Cardiac fibroblast (primary cell): ENCODE measurements around the gene ADAMTS17.

ENCODE experiments used
- DNase-seq, 2 donors: peaks; one replicate each; pipeline versions ENCODE4 v3.0.0 to v3.0.0-alpha.2; 2010; ENCODE audit warnings: low read depth in 2 of 2
- H3K4me3 ChIP-seq, 2 donors: replicated peaks in 1 of 2; 1 replicate in 1 of 2; 2 replicates in 1 of 2; pipeline ENCODE4 v1.5.1; 2011; ENCODE audit warnings: low read depth in 2 of 2, low read length in 2 of 2, mild to moderate bottlenecking in 2 of 2, moderate library complexity in 1 of 2
- CTCF ChIP-seq: IDR thresholded peaks from one replicate; pipeline ENCODE4 v1.5.1; 2011; ENCODE audit warnings: low read depth, mild to moderate bottlenecking, low read length, inconsistent platforms

The ADAMTS17 gene

GRCh38 chr15:99998661-99999101 lies 343.1 kb downstream of the ADAMTS17 start:
- no peak overlapping the region for H3K4me3 ChIP-seq
- no peak for DNase-seq
- no peak for TF ChIP-seq CTCF

- no peak for TF ChIP-seq CTCF
- no peak overlapping the region for H3K4me3 ChIP-seq
- DNase-seq, result no peak
Observed at GRCh38 chr15:99997112-99997651, 344.6 kb downstream of the ADAMTS17 start.

GRCh38 chr15:99996660-99997059 lies 345.1 kb downstream of the ADAMTS17 start:
- TF ChIP-seq CTCF, result no peak
- no peak overlapping the region for H3K4me3 ChIP-seq
- no peak for DNase-seq

GRCh38 chr15:99995543-99995942 lies 346.2 kb downstream of the ADAMTS17 start:
- no peak for DNase-seq
- no peak overlapping the region for H3K4me3 ChIP-seq
- no peak for TF ChIP-seq CTCF

- no peak for DNase-seq
- no peak for TF ChIP-seq CTCF
- no peak overlapping the region for H3K4me3 ChIP-seq
Observed at GRCh38 chr15:99994849-99995248, 346.9 kb downstream of the ADAMTS17 start.

- no peak for TF ChIP-seq CTCF
- DNase-seq, result no peak
- H3K4me3 ChIP-seq, result no peak overlapping the region
Observed at GRCh38 chr15:99993681-99994131, 348.1 kb downstream of the ADAMTS17 start.

GRCh38 chr15:99993262-99993661 lies 348.5 kb downstream of the ADAMTS17 start:
- no peak overlapping the region for H3K4me3 ChIP-seq
- DNase-seq, result no peak
- no peak for TF ChIP-seq CTCF
